T-helper 17 cell (primary cell): ENCODE measurements around the gene DRAM1. TPM values are rescaled to one million over a fixed set of nuclear protein-coding genes. Genes with fewer than 3 reads are reported as not detected.
"Not testable (repeated sequence)": the region's sequence is repeated elsewhere in the genome, so short reads cannot be mapped to it uniquely, and the experiment has no call there.

Experiments used
- ATAC-seq: fragments of 150-1000 bp; cut with Tn5 transposase; 2 replicates; pipeline ENCODE4 v1.10.0; 2021; ENCODE audit warnings: mild to moderate bottlenecking, moderate library complexity
- DNase-seq, 3 donors: peaks; one replicate each; pipeline versions ENCODE4 v3.0.0 to v3.0.0-alpha.2; 2020 to 2021
- H3K9me3 ChIP-seq: one replicate; pipeline ENCODE4 v1.7.0; 2013; ENCODE audit warnings: low read length, mild to moderate bottlenecking; ENCODE audit not compliant: control insufficient read depth, poor library complexity, severe bottlenecking
- H3K27ac Mint-ChIP-seq: one replicate; pipeline ENCODE4 v1.8.0; 2022; ENCODE audit warnings: mild to moderate bottlenecking, moderate library complexity, mixed read lengths
- H3K27me3 Mint-ChIP-seq: one replicate; pipeline ENCODE4 v1.8.0; 2022; ENCODE audit warnings: mixed read lengths
- H3K36me3 Mint-ChIP-seq: one replicate; pipeline ENCODE4 v1.8.0; 2022; ENCODE audit warnings: low read depth, mixed read lengths
- H3K4me1 Mint-ChIP-seq: one replicate; pipeline ENCODE4 v1.8.0; 2022; ENCODE audit warnings: mild to moderate bottlenecking, mixed read lengths
- H3K4me3 Mint-ChIP-seq: one replicate; pipeline ENCODE4 v1.8.0; 2022; ENCODE audit warnings: mild to moderate bottlenecking, moderate library complexity, mixed read lengths
- total RNA-seq, 4 donors: library from RNA in 2 of 4; stranded (reverse) in 2 of 4; gene quantifications; one replicate each; pipeline ENCODE4 v1.2.3 and lab custom pipeline; 2022 to 2026

Gene DRAM1
- total RNA-seq, 2 donors from 2014 or later, result 1.8 to 3.1 TPM

DNA sequence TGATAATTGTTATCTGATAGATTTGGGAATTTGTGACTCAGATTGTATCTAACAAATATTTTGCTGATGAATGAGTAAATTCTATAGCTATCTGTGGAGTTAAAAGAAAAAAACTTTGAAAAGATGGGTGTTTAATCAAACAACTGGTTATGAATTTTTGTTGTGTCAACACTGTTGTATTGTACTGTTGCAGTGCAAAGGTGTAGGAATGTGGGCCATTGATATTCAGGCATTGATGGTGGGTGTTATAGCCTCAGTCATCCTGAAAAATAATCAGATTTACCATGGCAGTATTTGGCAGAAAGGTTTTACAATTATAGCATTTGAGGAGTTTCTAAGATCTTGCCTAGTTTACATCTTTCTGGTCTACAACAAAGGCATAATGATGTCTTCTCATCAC lies 15.4 kb downstream of the DRAM1 start:
- DNase-seq (no peak), ATAC-seq (no peak)
- Mint-ChIP-seq H3K4me1 (peaks cover 5% of the 10 kb centered on the region), H3K4me3 (no peak overlapping the region), H3K27ac (no peak overlapping the region), H3K36me3 (no peaks in the 10 kb centered on the region), H3K27me3 (no peaks in the 10 kb centered on the region)
- no peaks in the 10 kb centered on the region for H3K9me3 ChIP-seq

DNA sequence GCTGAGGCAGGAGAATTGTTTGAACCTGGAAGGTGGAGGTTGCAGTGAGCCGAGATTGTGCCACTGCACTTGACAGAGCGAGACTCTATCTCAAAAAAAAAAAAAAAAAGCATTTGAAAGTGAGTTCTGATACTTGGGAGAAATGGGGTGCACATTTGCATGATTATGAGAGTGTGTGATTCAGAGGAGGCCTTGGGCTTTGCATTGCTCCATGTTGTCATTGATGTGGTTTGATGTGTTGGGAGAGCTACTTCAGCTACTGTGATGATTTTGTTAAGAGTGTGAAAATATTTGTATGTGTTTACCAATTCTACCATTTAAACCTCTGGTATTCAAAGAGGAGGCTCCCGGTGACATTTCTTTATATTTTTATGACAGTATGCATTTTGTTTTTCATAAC lies 24.4 kb downstream of the DRAM1 start:
- no peak overlapping the region for H3K27ac Mint-ChIP-seq
- DNase-seq (no peak), ATAC-seq (no peak)
- no peaks in the 10 kb centered on the region for H3K4me1 Mint-ChIP-seq
- H3K9me3 ChIP-seq, result no peaks in the 10 kb centered on the region
- no peak overlapping the region for H3K4me3 Mint-ChIP-seq
- peaks cover 2% of the 10 kb centered on the region for H3K36me3 Mint-ChIP-seq
- no peaks in the 10 kb centered on the region for H3K27me3 Mint-ChIP-seq

DNA sequence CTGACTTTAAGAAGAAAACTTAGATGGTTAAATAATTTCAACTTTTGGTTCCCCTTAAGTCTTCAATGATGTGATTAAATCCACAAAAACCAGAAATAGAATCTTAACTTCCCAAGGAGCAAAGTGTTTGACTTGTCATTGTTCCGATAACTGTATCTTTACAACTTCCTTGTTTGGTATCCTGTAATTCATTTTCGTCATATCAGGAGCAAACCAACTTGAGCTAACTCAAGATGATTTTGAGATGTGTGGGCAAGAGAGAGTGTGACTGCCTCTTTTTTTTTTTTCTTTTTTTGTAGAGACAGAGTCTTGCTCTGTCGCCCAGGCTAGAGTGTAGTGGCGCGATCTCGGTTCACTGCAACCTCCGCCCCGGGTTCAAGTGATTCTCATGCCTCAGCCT lies 25.3 kb downstream of the DRAM1 start:
- Mint-ChIP-seq H3K4me1 (no peaks in the 10 kb centered on the region), H3K36me3 (peaks cover 2% of the 10 kb centered on the region), H3K27me3 (no peaks in the 10 kb centered on the region), H3K4me3 (no peak overlapping the region), H3K27ac (no peak overlapping the region)
- ATAC-seq, result no peak
- no peaks in the 10 kb centered on the region for H3K9me3 ChIP-seq
- DNase-seq, result no peak

DNA sequence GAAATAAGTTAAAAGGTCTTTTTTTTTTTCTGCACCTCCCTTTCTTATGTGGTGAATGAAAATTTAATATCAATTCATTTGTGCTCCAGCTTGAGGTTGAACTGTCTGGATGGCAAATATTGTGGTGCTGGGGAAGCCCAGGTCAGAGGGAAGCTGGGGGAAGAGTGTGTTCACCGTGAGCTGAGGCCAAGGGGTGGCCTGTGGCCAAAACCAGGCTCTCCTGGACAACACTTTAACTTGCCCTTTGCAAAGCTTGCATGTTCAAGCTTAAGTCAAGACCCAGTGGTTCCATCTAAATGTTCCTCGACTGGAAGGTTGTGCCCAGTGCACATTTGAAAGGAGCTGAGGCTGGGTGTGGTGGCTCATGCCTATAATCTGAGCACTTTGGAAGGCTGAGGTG lies 28.8 kb downstream of the DRAM1 start:
- no peaks in the 10 kb centered on the region for H3K27me3 Mint-ChIP-seq
- peaks cover 4% of the 10 kb centered on the region for H3K36me3 Mint-ChIP-seq
- no peaks in the 10 kb centered on the region for H3K4me1 Mint-ChIP-seq
- no peaks in the 10 kb centered on the region for H3K9me3 ChIP-seq
- H3K27ac Mint-ChIP-seq, result no peak overlapping the region
- no peak overlapping the region for H3K4me3 Mint-ChIP-seq
- no peak for DNase-seq
- ATAC-seq, result no peak

DNA sequence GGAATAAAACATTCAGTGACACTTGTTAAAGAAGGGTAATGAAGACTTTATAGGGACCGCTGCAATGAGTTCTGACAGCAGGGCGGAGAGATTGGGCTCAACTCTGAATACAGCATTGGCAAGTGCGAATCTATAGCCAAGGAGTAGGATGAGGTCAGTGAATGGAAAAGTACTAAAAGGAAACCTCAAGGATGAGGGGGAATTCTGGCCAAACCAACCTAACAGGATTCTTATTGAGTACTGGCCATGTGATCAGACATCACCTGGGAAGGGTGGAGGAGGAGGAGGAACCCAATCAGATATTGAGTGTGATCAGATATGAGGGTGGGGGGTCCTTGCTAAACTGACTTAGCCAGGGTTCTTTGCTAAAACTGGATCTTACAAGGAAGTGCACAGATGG lies 31.0 kb downstream of the DRAM1 start:
- ATAC-seq (no peak), DNase-seq (no peak)
- H3K9me3 ChIP-seq, result no peaks in the 10 kb centered on the region
- H3K27ac Mint-ChIP-seq, result no peak overlapping the region
- peaks cover 4% of the 10 kb centered on the region for H3K36me3 Mint-ChIP-seq
- H3K4me3 Mint-ChIP-seq, result no peak overlapping the region
- H3K4me1 Mint-ChIP-seq, result no peaks in the 10 kb centered on the region
- no peaks in the 10 kb centered on the region for H3K27me3 Mint-ChIP-seq

DNA sequence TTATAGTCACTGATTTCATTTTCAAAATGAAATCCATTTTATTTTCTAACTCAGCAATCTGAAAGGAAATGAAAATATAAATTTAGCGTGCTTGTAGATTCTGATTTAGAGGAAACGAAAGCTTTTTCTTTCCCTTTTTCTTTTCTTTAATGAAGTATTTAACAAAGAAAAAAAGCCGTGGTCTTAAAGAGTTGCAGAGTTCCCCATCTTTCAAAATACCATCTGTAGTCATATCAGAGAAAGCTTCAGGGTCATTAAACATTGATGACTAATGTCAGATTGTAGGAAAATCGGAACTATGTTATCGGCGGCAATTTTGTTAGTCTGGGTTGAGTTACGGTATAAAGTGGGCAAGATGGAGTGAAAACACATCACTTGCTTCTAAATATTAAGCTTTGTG lies 32.3 kb downstream of the DRAM1 start:
- Mint-ChIP-seq H3K27me3 (no peaks in the 10 kb centered on the region), H3K4me3 (no peak overlapping the region), H3K27ac (no peak overlapping the region), H3K36me3 (peaks cover 4% of the 10 kb centered on the region), H3K4me1 (no peaks in the 10 kb centered on the region)
- H3K9me3 ChIP-seq, result no peaks in the 10 kb centered on the region
- DNase-seq, result no peak
- ATAC-seq, result no peak

DNA sequence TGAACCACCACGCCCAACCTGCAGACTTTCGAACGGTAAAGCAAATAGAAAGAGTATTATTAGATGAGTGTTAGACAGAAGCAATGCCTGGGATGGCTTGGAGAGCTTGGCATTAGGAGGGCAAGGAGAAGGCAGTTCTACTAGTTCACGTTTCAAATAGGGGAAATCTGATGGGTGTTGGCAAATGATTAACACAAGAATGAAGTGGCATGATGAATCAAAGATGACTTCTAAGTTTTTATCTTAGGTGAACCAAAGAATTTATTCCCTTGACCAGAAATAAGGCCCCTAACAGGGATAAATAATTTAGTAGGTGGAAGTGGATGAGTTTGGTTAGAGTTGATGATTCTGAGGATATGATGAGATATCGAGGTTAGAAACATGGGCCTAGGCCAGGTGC lies 38.5 kb downstream of the DRAM1 start:
- H3K4me1 Mint-ChIP-seq, result peaks cover 12% of the 10 kb centered on the region
- no peaks in the 10 kb centered on the region for H3K36me3 Mint-ChIP-seq
- ATAC-seq (no peak), DNase-seq (no peak)
- no peak overlapping the region for H3K4me3 Mint-ChIP-seq
- peak overlapping the region; percentile 54 for H3K27ac Mint-ChIP-seq
- H3K27me3 Mint-ChIP-seq, result peaks cover 8% of the 10 kb centered on the region
- no peaks in the 10 kb centered on the region for H3K9me3 ChIP-seq

DNA sequence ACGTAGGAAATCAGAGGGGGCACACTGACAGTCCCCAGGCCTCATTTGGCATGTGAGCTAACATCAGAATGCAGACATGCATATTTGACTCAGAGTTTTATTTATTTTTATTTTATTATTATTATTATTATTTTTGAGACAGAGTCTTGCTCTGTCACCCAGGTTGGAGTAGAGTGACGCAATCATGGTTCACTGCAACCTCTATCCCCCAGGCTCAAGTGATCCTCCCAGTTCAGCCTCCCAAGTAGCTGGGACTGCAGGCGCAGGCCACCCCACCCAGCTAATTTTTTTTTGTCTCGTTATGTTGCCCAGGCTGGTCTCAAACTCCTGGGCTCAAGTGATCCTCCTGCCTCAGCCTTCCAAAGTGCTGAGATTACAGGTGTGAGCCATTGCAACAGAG lies 41.4 kb downstream of the DRAM1 start:
- not testable (repeated sequence) for H3K27me3 Mint-ChIP-seq, H3K36me3 Mint-ChIP-seq, H3K9me3 ChIP-seq, H3K27ac Mint-ChIP-seq, DNase-seq, ATAC-seq, H3K4me3 Mint-ChIP-seq
- H3K4me1 Mint-ChIP-seq, result peaks cover 12% of the 10 kb centered on the region

DNA sequence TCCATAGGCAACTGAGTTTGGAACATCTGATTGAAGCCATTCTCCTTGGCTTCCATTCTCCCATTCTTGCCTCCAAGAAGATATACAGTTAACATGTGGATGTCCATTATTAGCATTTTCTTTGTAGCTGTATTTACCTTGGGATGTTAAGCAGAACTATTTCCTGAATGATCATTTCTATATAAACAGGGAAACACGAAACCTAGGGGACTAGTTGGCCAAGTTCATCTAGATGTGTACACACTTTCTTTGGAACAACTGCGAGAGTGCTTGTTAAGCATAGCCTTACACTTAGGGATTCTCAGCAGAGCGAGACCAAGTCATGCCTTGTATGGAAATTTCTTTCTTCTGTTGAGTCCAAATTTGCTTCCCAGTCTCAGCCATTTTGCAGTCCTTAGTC lies 42.1 kb downstream of the DRAM1 start:
- H3K4me3 Mint-ChIP-seq, result no peak overlapping the region
- peaks cover 8% of the 10 kb centered on the region for H3K27me3 Mint-ChIP-seq
- peaks cover 12% of the 10 kb centered on the region for H3K4me1 Mint-ChIP-seq
- no peak overlapping the region for H3K27ac Mint-ChIP-seq
- no peaks in the 10 kb centered on the region for H3K36me3 Mint-ChIP-seq
- ATAC-seq, result no peak
- no peaks in the 10 kb centered on the region for H3K9me3 ChIP-seq
- no peak for DNase-seq

DNA sequence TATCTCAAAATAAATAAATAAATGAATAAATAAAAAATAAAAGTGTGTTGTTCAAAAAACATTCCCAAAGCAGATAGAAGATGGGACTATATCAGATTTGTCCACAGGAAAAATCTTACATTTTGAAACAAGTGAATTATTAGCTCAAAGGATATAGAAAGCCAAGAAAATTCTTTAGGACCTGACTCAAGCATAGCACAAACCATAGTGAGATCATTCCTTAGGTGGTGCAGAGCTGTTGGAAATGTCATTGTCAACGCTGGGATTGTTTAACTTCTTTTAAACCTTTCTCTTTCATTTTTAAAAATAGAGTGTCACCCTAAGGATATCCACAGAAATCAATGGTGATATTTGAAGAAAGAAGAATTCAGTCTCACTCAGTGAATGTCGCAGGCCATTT lies 43.5 kb downstream of the DRAM1 start:
- Mint-ChIP-seq H3K27ac (no peak overlapping the region), H3K36me3 (no peaks in the 10 kb centered on the region)

DNA sequence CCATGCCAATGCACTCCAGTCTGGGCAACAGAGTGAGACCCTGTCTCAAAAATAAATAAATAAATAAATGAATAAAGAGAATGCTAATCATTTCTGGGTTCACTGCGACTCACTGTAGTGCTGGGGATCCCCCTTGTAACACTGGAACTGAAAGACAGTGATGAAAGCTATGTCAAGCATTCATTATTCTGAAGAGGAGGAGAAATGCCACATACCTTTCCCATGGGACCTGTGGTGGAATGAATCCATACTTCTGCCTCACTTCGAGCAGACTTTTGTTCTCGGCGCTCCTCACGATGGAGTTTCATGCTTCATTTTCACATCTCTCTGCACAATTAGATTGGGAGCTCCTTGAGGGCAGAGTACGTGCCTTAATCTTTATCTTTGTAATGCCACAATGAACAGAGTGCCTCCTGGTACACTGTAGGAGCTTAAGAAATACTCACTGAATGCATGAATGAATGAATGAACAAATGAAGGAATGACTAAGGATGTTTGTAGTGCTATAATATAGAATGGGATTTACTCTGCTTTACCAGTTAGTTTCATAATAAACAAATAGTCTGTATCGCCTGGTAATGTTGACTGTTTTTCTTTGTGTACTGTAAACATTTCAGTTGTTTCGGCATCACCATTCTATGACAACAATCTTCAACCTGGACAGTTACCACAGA lies 45.8 kb downstream of the DRAM1 start:
- no peaks in the 10 kb centered on the region for H3K9me3 ChIP-seq
- peaks cover 15% of the 10 kb centered on the region for H3K27me3 Mint-ChIP-seq
- H3K36me3 Mint-ChIP-seq, result no peaks in the 10 kb centered on the region
- peaks cover 3% of the 10 kb centered on the region for H3K4me1 Mint-ChIP-seq
- DNase-seq, result no peak
- ATAC-seq, result no peak
- no peak overlapping the region for H3K4me3 Mint-ChIP-seq
- no peak overlapping the region for H3K27ac Mint-ChIP-seq

More for the DNA sequence above, 43.5 kb downstream of the DRAM1 start:
- ATAC-seq (no peak), DNase-seq (no peak)
- H3K4me1 Mint-ChIP-seq, result peaks cover 12% of the 10 kb centered on the region
- no peak overlapping the region for H3K4me3 Mint-ChIP-seq
- H3K27me3 Mint-ChIP-seq, result peaks cover 8% of the 10 kb centered on the region
- no peaks in the 10 kb centered on the region for H3K9me3 ChIP-seq

DNA sequence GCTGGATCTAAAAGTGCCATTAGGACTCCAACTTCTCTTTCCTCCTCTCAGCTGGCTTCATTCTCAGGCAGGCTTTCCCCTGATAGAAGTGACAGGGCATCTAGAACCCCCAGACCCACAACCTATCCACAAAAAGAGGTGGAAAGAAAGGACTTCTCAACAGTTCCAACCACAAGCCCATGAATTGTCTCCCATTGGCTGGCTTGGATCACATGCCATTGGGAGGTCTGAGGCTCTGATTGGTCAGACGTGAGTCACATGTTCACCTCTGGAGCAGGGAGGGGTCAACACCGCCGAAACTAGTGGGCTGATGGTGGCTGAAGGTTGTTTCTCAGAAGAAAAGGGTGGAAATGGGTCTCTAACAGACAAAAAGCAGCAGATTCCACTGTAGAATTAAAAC lies 47.2 kb downstream of the DRAM1 start:
- H3K36me3 Mint-ChIP-seq, result no peaks in the 10 kb centered on the region
- H3K9me3 ChIP-seq, result no peaks in the 10 kb centered on the region
- no peak overlapping the region for H3K4me3 Mint-ChIP-seq
- ATAC-seq (no peak), DNase-seq (no peak)
- H3K27ac Mint-ChIP-seq, result no peak overlapping the region
- H3K4me1 Mint-ChIP-seq, result no peaks in the 10 kb centered on the region
- peaks cover 29% of the 10 kb centered on the region for H3K27me3 Mint-ChIP-seq

DNA sequence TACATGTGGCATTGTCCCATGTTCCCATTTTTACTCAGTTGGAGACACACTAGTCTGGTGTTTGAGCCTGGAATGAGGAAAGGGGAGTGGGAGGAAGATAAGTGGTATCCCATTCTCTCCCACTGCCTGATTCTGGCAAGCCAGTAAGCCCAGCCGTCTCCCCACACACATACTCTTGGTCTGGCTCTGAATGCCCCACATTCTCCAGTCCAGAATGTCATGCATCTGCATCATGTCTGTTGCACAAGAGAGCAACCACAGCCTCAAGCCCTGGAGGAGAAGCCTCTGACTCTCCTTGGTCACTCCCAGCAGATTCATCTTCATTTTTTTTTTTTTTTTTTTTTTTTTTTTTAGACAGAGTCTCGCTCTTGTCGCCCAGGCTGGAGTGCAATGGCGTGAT lies 48.0 kb downstream of the DRAM1 start:
- DNase-seq, result no peak
- no peaks in the 10 kb centered on the region for H3K9me3 ChIP-seq
- H3K4me3 Mint-ChIP-seq, result no peak overlapping the region
- no peak for ATAC-seq
- H3K4me1 Mint-ChIP-seq, result no peaks in the 10 kb centered on the region
- peaks cover 30% of the 10 kb centered on the region for H3K27me3 Mint-ChIP-seq
- H3K27ac Mint-ChIP-seq, result no peak overlapping the region
- H3K36me3 Mint-ChIP-seq, result no peaks in the 10 kb centered on the region

DNA sequence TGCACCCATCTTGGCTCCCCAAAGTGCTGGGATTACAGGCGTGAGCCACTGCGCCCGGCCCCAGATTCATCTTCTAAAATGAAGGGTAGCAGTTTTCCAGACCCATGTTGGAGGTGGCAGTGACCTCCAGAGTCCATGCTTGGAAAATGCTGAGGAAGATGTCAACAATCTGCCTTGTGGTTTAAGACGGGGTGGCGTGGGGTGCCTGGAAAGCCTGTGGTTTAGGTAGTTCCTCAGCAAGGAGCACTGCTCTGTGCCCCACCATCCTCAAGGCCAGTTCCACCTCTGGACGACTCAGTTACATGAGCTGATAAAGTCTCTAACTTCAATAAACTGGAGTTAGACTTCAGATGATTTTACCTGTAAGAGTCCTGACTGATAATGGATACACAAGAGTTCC lies 48.6 kb downstream of the DRAM1 start:
- H3K27ac Mint-ChIP-seq, result no peak overlapping the region
- H3K36me3 Mint-ChIP-seq, result no peaks in the 10 kb centered on the region
- no peak overlapping the region for H3K4me3 Mint-ChIP-seq
- H3K27me3 Mint-ChIP-seq, result peaks cover 36% of the 10 kb centered on the region
- no peaks in the 10 kb centered on the region for H3K9me3 ChIP-seq
- ATAC-seq (no peak), DNase-seq (no peak)
- no peaks in the 10 kb centered on the region for H3K4me1 Mint-ChIP-seq
